Stimulated activated CD4-positive, alpha-beta T cell treated with anti-CD3 and anti-CD28 coated beads, Interleukin-4, amount 100 ng/mL, for 1 hour (primary cell): ENCODE measurements around the gene KRR1.
A peak's percentile ranks its signal among the peaks of the same experiment; 100 is the strongest.

Experiments used
- DNase-seq: peaks from one replicate; pipeline ENCODE4 v3.0.0-alpha.2; 2020

KRR1 gene

GRCh38 chr12:75511116-75512048 is at the start of gene KRR1:
KRR1 (minus strand) TSS chr12:75511609; CDS start chr12:75511597, 12 bp downstream.
- DNase-seq, result peak; percentile 81

DNA sequence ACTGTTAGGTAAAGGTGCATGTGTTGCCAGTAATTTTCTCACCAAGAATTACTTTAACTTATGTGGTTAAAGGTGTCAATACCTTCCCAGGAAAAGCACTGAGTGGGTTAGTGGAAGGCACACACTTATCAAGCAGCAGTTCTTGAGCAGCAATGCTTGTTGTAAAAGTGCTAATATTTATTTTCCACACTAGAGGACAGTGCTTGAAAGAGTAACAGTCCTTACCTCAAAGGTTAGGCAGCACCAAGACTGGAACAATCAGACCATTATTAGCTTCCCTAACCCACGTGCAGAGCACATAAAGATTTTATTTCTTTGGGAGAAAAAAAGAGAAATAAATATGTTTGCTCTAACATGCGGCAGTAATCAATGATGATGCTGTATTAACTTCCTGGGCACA is 48.8 kb upstream of the KRR1 start:
- DNase-seq, result no peak

DNA sequence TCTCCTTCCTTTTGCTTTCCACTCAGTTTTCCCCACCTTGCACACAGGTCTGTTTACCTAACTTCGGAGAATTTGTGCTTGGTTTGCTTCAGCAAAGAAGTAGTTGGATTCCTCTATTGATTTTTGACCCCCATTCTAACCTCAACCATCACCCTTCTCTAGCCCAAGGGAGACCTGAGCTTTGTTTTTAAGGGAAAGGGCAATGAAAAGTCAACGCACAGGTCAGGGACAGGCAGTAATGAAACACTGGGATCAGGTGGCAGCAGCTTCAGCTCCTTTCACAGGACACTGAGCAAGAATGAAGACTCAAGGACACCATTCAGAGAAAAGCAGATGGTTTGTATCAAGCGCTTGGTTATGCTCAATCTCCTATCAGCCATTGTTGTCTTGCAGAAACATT is 46.9 kb upstream of the KRR1 start:
- DNase-seq, result no peak

DNA sequence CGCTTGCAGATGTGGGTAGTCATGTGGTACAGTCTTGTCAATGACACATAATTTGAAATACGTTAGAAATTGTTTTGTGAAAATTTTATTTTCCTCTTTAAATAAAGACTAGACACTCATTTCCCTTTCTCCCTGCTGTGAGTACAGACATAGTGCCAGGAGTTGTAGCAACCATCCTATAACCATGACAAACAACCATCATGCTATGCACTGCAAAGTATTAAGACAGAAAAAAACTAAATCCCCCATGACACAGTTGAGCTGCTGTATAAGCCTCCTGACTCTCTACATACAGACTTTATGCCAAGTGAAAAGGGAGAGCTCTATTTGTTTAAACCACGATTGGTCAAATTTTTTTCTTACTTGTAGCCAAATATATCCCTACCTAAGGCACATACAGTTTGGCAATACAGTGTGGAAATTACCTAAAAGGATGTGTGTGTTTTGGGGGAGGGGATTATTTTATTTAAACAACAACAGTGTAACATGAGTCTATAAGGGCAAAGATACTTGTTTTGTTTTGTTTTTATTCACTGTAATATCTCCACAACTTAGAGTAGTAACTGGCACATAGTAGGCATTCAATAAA is 45.0 kb upstream of the KRR1 start:
- no peak for DNase-seq

DNA sequence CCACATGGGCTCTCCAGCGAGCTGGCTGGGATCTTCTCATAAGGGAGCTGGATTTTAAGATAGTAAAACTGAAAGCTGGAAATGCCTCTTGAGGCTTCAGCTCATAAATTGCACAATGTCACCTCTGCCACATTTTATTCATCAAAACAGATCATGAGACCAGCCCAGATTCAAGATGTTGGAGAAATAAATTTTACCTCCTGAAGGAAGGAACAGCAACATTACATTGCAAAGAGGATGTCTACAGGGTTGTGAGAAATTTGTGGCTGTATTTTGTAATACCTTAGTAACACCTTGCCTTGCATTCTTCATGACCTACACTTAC is 43.1 kb upstream of the KRR1 start:
- DNase-seq, result no peak

DNA sequence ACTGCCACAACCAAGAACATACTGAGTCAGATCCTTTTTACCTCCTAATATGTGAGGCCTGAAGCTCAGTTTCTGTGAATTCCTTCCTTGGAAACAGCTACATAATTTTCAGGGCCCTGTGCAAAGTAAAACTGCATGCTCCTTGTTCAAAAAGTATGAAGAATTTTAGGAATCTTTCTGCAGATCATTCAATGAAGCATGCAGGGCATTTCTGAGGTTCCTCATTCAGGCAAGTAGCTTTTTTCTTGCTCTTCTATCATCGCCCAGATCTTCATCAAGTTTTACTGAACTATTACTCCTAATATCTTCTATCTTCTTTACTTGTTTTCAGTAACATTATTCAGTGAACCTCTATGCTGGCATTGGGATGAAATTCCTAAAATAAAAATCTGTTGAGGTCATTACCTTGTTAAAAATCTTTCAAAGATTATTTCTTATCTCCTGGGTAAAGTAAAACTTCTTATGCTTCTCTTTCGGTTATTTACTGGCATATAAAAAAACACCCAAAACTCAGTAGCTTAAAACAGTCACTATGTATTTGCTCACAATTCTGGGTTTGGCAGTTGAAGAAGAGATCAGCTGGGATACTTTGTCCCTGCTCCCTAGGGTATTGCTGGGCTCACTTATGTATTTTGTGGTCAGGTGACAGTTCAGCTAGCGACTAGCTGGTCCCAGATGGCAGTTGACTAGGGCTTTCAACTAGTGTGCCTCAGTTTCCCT is 42.6 kb upstream of the KRR1 start:
- DNase-seq, result no peak

GRCh38 chr12:75553398-75553797 is 42.0 kb upstream of the KRR1 start:
- no peak for DNase-seq

- DNase-seq, result no peak
Observed at GRCh38 chr12:75551477-75551876, 40.1 kb upstream of the KRR1 start.

GRCh38 chr12:75550401-75551240 is 39.2 kb upstream of the KRR1 start:
- DNase-seq, result no peak

DNA sequence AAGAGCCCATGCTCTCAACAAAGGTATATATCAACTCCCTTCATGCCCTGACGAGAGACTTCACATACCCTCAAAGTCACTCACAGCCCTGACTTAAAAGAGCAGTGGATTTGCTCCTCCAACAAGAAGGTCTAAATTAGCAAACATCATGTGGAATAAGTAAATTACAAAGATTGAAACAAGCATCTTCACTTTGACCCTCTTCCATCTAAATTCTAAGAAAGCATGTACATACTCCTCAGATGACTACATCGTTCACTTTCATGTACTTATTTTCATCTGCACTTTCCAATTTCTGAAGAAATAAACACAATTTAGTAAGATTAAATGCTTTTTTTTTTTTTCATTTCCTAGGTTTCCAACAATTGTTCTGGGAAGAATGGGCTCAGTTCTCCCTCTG is 38.6 kb upstream of the KRR1 start:
- DNase-seq, result no peak

- no peak for DNase-seq
Observed at GRCh38 chr12:75548879-75549278, 37.5 kb upstream of the KRR1 start.

DNA sequence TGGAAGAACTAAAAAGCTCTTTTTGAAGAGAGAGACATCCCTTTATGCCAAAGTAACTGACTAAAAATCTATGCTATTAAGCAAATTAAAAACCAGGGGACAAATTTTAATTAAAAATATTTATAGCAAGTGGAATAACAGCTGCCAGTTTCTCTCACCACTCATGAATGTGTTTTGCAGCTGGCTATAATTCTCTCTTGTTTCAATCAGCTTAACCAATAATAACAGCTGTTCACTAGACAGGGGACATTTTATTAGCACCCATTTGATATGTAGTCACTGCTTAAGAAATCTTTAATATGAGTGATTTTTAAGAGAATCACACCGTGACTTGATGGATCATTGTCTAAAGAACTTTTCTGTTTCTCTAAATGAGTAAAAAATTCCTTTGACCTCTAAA is 34.2 kb upstream of the KRR1 start:
- DNase-seq, result no peak

GRCh38 chr12:75543529-75543928 is 32.1 kb upstream of the KRR1 start:
- DNase-seq, result no peak

GRCh38 chr12:75542942-75543341 is 31.5 kb upstream of the KRR1 start:
- no peak for DNase-seq

- no peak for DNase-seq
Observed at GRCh38 chr12:75539889-75540288, 28.5 kb upstream of the KRR1 start.

DNA sequence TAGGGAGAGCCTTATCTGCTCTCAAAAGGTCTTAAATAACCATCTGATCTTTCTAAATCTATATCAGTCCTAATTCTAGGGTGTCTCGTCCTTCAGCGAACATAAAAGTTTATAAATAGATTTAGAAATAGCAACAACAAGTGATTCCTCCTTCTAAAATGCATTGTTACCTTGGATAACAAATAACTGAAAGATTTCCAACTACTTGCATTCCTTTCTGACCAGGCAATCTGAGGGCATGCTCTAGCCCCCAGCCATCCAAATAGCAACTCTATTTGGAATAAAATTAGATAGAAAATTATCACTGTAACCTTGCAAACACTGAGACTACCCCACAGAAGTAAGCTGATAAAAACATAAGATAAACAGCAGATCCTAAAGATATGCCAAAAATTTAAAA is 21.8 kb upstream of the KRR1 start:
- no peak for DNase-seq

DNA sequence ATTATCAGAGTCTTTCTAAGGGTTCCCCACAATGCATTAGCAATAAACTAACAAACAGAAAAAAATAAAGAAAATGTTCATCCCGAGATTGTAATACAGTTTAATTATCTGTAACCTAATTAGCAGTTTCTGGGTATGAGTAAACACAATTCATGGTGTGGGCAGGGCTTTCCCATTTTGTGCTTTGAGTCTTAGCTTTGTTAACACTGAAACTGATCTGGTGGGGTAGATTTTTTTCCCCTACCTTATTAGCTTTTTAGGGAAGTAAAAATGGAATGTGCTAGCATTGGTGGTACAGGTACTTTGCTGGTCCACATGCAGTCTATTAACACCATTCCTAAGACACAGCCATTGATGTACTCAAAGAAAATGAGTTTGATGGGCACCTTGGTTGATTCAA is 18.4 kb upstream of the KRR1 start:
- no peak for DNase-seq

- no peak for DNase-seq
Observed at GRCh38 chr12:75529316-75529715, 17.9 kb upstream of the KRR1 start.

- no peak for DNase-seq
Observed at GRCh38 chr12:75528692-75529091, 17.3 kb upstream of the KRR1 start.

- no peak for DNase-seq
Observed at GRCh38 chr12:75528272-75528671, 16.9 kb upstream of the KRR1 start.

GRCh38 chr12:75526655-75527511 is 15.5 kb upstream of the KRR1 start:
- DNase-seq, result no peak

DNA sequence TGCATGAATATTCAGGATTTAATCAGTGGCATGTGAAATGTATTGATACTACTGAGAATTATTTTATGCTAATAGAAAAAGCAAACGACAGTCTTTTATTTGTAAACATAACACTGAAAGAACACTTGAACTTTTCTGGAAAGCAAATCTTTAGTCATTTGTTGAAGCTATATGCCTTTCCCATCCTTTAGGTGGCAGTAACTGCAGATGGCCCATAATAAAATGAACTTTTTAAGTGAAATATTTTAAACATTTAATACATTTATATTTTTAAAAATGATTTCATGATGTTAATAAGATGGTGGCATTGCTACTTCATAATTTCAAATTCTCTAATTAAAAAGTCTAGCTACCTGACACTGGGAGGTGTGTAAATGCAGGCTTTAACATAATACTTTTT is 13.9 kb upstream of the KRR1 start:
- no peak for DNase-seq
